HepG2 (cell line): Measurements from ENCODE around the gene ARL17B. TPM values are rescaled to one million over a fixed set of nuclear protein-coding genes. Genes with fewer than 3 reads are reported as not detected.

ENCODE experiments used
- DRAP1 ChIP-seq: IDR thresholded peaks from 2 replicates; pipeline ENCODE4 v1.6.1; 2016; ENCODE audit warnings: missing genetic modification reagents, missing compliant biosample characterization
- ERF ChIP-seq: IDR thresholded peaks from 2 replicates; pipeline ENCODE4 v1.6.1; 2018; ENCODE audit warnings: missing biosample characterization, missing genetic modification reagents
- FOSL2 ChIP-seq: sonication (generic); formaldehyde crosslinking; IDR thresholded peaks from 2 replicates; pipeline ENCODE4 v1.4.0; 2020; ENCODE audit warnings: missing genetic modification reagents
- GABPB1 ChIP-seq: IDR thresholded peaks from 2 replicates; pipeline ENCODE4 v1.6.1; 2016; ENCODE audit warnings: mild to moderate bottlenecking, missing genetic modification reagents, moderate library complexity, missing compliant biosample characterization
- KMT2A ChIP-seq: sonication (generic); formaldehyde crosslinking; IDR thresholded peaks from 2 replicates; pipeline ENCODE4 v1.4.0; 2020; ENCODE audit warnings: missing genetic modification reagents
- MAX ChIP-seq: IDR thresholded peaks from 2 replicates; pipeline ENCODE4 v1.6.1; 2012; ENCODE audit warnings: inconsistent platforms
- PHF20 ChIP-seq: sonication (generic); formaldehyde crosslinking; IDR thresholded peaks from 2 replicates; pipeline ENCODE4 v1.5.0; 2020; ENCODE audit warnings: mild to moderate bottlenecking, missing genetic modification reagents
- PHF8 ChIP-seq: sonication (generic); formaldehyde crosslinking; IDR thresholded peaks from 2 replicates; pipeline ENCODE4 v1.5.0; 2020; ENCODE audit warnings: missing genetic modification reagents
- RBFOX2 ChIP-seq: fragments of 200-400 bp; formaldehyde crosslinking; IDR thresholded peaks from 2 replicates; pipeline ENCODE4 v1.6.1; 2017; ENCODE audit warnings: low read depth, mild to moderate bottlenecking, low read length
- SAP130 ChIP-seq: IDR thresholded peaks from 2 replicates; pipeline ENCODE4 v1.6.1; 2016; ENCODE audit warnings: low read depth
- SP4 ChIP-seq: sonication (generic); formaldehyde crosslinking; IDR thresholded peaks from 2 replicates; pipeline ENCODE4 v1.8.1; 2023; ENCODE audit warnings: mild to moderate bottlenecking, missing genetic modification reagents
- YY1 ChIP-seq: IDR thresholded peaks from 2 replicates; pipeline ENCODE4 v1.6.1; 2011; ENCODE audit warnings: low read length, low read depth, moderate library complexity, mild to moderate bottlenecking; ENCODE audit not compliant: insufficient read depth, insufficient replicate concordance
- ZFY ChIP-seq: sonication (generic); formaldehyde crosslinking; IDR thresholded peaks from 2 replicates; pipeline ENCODE4 v1.4.0; 2020; ENCODE audit warnings: missing genetic modification reagents
- ZMYM4 ChIP-seq: sonication (generic); formaldehyde crosslinking; IDR thresholded peaks from 2 replicates; pipeline ENCODE4 v1.8.1; 2023; ENCODE audit warnings: mild to moderate bottlenecking, missing genetic modification reagents
- ZNF574 ChIP-seq: sonication (generic); formaldehyde crosslinking; IDR thresholded peaks from 2 replicates; pipeline ENCODE4 v1.4.0; 2020; ENCODE audit warnings: missing genetic modification reagents
- ZNF777 ChIP-seq: sonication (generic); formaldehyde crosslinking; IDR thresholded peaks from 2 replicates; pipeline ENCODE4 v1.4.0; 2020; ENCODE audit warnings: missing genetic modification reagents
- polyA plus RNA-seq, 8 experiments: library from polyadenylated mRNA; depleted of rRNA in 3 of 8; stranded (reverse) in 7 of 8; unstranded in 1 of 8; fragments of >200 nt; fragmentation: Illumina TruSeq in 4 of 8; extraction: Trizol in 4 of 8; gene quantifications; 2 replicates each; pipeline versions ENCODE4 v1.2.1 to v1.2.3, GENCODE V29; 2011 to 2016; ENCODE audit warnings: low read depth in 4 of 8, missing spikeins in 1 of 8, mixed read lengths in 1 of 8; ENCODE audit not compliant: insufficient read depth in 1 of 8
- total RNA-seq, 5 experiments: library from RNA; depleted of rRNA; stranded (reverse); fragments of >200 nt; fragmentation: Illumina TruSeq; extraction: Trizol; gene quantifications; 2 replicates each; pipeline ENCODE4 v1.2.3, GENCODE V29; 2016; ENCODE audit warnings: low read depth in 1 of 5
- TF ChIP-seq, protein P1 (sequence below): sonication (generic); formaldehyde crosslinking; IDR thresholded peaks from 2 replicates; pipeline ENCODE4 v1.5.1; 2020; ENCODE audit warnings: mild to moderate bottlenecking, missing genetic modification reagents, moderate library complexity
- TF ChIP-seq, protein P2 (sequence below): IDR thresholded peaks from 2 replicates; pipeline ENCODE4 v1.6.1; 2016; ENCODE audit warnings: control low read depth
- TF ChIP-seq, protein P3 (sequence below), 2 experiments: sonication (generic) in 1 of 2; formaldehyde crosslinking in 1 of 2; IDR thresholded peaks; 2 replicates each; pipeline versions ENCODE4 v1.4.0 to v1.6.1; 2018 to 2020; ENCODE audit warnings: missing genetic modification reagents in 2 of 2, borderline replicate concordance in 1 of 2, low read depth in 1 of 2, mild to moderate bottlenecking in 1 of 2, missing biosample characterization in 1 of 2

ARL17B gene
- total and polyA plus RNA-seq, 2 of the 13 experiments (the other 11 are each of a cell fraction or from before 2014, with no cell fraction given), result 14.2 to 25.8 TPM

GRCh38 chr17:46225274-46225794, 136.2 kb downstream of the ARL17B start (continued):
- TF ChIP-seq, protein P1, sequence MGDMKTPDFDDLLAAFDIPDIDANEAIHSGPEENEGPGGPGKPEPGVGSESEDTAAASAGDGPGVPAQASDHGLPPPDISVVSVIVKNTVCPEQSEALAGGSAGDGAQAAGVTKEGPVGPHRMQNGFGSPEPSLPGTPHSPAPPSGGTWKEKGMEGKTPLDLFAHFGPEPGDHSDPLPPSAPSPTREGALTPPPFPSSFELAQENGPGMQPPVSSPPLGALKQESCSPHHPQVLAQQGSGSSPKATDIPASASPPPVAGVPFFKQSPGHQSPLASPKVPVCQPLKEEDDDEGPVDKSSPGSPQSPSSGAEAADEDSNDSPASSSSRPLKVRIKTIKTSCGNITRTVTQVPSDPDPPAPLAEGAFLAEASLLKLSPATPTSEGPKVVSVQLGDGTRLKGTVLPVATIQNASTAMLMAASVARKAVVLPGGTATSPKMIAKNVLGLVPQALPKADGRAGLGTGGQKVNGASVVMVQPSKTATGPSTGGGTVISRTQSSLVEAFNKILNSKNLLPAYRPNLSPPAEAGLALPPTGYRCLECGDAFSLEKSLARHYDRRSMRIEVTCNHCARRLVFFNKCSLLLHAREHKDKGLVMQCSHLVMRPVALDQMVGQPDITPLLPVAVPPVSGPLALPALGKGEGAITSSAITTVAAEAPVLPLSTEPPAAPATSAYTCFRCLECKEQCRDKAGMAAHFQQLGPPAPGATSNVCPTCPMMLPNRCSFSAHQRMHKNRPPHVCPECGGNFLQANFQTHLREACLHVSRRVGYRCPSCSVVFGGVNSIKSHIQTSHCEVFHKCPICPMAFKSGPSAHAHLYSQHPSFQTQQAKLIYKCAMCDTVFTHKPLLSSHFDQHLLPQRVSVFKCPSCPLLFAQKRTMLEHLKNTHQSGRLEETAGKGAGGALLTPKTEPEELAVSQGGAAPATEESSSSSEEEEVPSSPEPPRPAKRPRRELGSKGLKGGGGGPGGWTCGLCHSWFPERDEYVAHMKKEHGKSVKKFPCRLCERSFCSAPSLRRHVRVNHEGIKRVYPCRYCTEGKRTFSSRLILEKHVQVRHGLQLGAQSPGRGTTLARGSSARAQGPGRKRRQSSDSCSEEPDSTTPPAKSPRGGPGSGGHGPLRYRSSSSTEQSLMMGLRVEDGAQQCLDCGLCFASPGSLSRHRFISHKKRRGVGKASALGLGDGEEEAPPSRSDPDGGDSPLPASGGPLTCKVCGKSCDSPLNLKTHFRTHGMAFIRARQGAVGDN (CRISPR knock-in tag), result peak; percentile 35
- peak; percentile 44; the same call in 1 of the 2 replicates for TF ChIP-seq ZNF574
- TF ChIP-seq ZMYM4 (CRISPR knock-in tag), result 0 out of 2 replicates have a peak, but pooled peaks have one; percentile 22
- peak; percentile 83 for TF ChIP-seq GABPB1
- 0 out of 2 replicates have a peak, but pooled peaks have one; percentile 16 for TF ChIP-seq ERF (CRISPR knock-in tag)
- TF ChIP-seq, protein P2, sequence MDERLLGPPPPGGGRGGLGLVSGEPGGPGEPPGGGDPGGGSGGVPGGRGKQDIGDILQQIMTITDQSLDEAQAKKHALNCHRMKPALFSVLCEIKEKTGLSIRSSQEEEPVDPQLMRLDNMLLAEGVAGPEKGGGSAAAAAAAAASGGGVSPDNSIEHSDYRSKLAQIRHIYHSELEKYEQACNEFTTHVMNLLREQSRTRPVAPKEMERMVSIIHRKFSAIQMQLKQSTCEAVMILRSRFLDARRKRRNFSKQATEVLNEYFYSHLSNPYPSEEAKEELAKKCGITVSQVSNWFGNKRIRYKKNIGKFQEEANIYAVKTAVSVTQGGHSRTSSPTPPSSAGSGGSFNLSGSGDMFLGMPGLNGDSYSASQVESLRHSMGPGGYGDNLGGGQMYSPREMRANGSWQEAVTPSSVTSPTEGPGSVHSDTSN (CRISPR knock-in tag), result peak; percentile 91
- TF ChIP-seq FOSL2, result peak; percentile 13; the same call in 1 of the 2 replicates
- TF ChIP-seq ZNF777 (CRISPR knock-in tag), result peak; percentile 63
- peak; percentile 46 for TF ChIP-seq ZFY (CRISPR knock-in tag)
- TF ChIP-seq SP4 (CRISPR knock-in tag), result peak; percentile 75; the same call in 1 of the 2 replicates
- TF ChIP-seq, protein P3, sequence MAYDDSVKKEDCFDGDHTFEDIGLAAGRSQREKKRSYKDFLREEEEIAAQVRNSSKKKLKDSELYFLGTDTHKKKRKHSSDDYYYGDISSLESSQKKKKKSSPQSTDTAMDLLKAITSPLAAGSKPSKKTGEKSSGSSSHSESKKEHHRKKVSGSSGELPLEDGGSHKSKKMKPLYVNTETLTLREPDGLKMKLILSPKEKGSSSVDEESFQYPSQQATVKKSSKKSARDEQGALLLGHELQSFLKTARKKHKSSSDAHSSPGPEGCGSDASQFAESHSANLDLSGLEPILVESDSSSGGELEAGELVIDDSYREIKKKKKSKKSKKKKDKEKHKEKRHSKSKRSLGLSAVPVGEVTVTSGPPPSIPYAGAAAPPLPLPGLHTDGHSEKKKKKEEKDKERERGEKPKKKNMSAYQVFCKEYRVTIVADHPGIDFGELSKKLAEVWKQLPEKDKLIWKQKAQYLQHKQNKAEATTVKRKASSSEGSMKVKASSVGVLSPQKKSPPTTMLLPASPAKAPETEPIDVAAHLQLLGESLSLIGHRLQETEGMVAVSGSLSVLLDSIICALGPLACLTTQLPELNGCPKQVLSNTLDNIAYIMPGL (CRISPR knock-in tag; IDR thresholded peaks at IDR 0.05; ENCODE audit: borderline replicate concordance in 1 of 2, low read depth in 1 of 2), result peak; percentile 36 to 66; a peak in 2 of 4 replicates
- TF ChIP-seq RBFOX2, result 0 out of 2 replicates have a peak, but pooled peaks have one; percentile 13
- TF ChIP-seq YY1, result peak; percentile 14
- peak; percentile 70; the same call in 1 of the 2 replicates for TF ChIP-seq KMT2A (CRISPR knock-in tag)
- peak; percentile 53 for TF ChIP-seq PHF20 (CRISPR knock-in tag)
- peak; percentile 29; the same call in 1 of the 2 replicates for TF ChIP-seq MAX
- TF ChIP-seq SAP130 (CRISPR knock-in tag), result peak; percentile 46; the same call in 1 of the 2 replicates
- TF ChIP-seq PHF8 (CRISPR knock-in tag), result peak; percentile 70; the same call in 1 of the 2 replicates
- TF ChIP-seq DRAP1 (CRISPR knock-in tag), result peak; percentile 58
